ENCODE data around the gene UPK3BL2.
"Not testable (repeated sequence)": the region's sequence is repeated elsewhere in the genome, so short reads cannot be mapped to it uniquely, and the experiment has no call there.

UPK3BL2 gene

GRCh38 chr7:102550808-102551422 is 7.4 kb upstream of the UPK3BL2 start, which contains the start of gene SPDYE2:
Gene SPDYE2, plus strand, starts transcription at chr7:102551226. Its CDS starts 2,030 bp downstream, at chr7:102553256.
- not testable (repeated sequence) for H3K4me3 ChIP-seq (ENCODE audit: low read length); H3K4me1 ChIP-seq (ENCODE audit: control insufficient read depth, low read depth, low read length); H3K9me3 ChIP-seq (ENCODE audit: control insufficient read depth, low read depth, low read length)

GRCh38 chr7:102546353-102546752 is 2.9 kb upstream of the UPK3BL2 start:
- not testable (repeated sequence) for H3K4me1 ChIP-seq (ENCODE audit: control insufficient read depth, low read depth, low read length); H3K27me3 ChIP-seq (ENCODE audit: control insufficient read depth, insufficient read depth, low read length); H3K9ac ChIP-seq (ENCODE audit: low read length); H3K4me3 ChIP-seq (ENCODE audit: low read length); H3K9me3 ChIP-seq (ENCODE audit: control insufficient read depth, low read depth, low read length); H3K36me3 ChIP-seq (ENCODE audit: control insufficient read depth, low read depth, low read length); H3K27ac ChIP-seq (ENCODE audit: low read length)

More at GRCh38 chr7:102550808-102551422, 7.4 kb upstream of the UPK3BL2 start, which contains the start of gene SPDYE2:
- not testable (repeated sequence) for H3K27me3 ChIP-seq (ENCODE audit: control insufficient read depth, insufficient read depth, low read length); H3K36me3 ChIP-seq (ENCODE audit: control insufficient read depth, low read depth, low read length); H3K9ac ChIP-seq (ENCODE audit: low read length); H3K27ac ChIP-seq (ENCODE audit: low read length)

DNA sequence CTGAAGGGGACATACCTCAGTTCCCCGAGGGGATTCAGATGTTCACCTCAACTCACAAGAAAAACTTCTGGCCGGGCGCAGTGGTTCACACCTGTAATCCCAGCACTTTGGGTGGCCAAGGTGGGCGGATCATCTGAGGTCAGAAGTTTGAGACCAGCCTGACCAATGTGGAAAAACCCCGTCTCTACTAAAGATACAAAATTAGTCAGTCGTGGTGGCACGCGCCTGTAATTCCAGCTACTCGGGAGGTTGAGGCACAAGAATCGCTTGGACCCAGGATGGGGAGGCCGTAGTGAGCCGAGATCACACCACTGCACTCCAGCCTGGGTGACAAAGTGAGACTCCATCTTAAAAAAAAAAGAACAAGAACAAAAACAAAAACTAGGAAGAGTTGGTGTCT is 1.8 kb upstream of the UPK3BL2 start:
- not testable (repeated sequence) for H3K9me3 ChIP-seq (ENCODE audit: control insufficient read depth, low read depth, low read length); H3K27me3 ChIP-seq (ENCODE audit: control insufficient read depth, insufficient read depth, low read length); H3K27ac ChIP-seq (ENCODE audit: low read length); H3K4me3 ChIP-seq (ENCODE audit: low read length); H3K4me1 ChIP-seq (ENCODE audit: control insufficient read depth, low read depth, low read length); H3K36me3 ChIP-seq (ENCODE audit: control insufficient read depth, low read depth, low read length); H3K9ac ChIP-seq (ENCODE audit: low read length)

DNA sequence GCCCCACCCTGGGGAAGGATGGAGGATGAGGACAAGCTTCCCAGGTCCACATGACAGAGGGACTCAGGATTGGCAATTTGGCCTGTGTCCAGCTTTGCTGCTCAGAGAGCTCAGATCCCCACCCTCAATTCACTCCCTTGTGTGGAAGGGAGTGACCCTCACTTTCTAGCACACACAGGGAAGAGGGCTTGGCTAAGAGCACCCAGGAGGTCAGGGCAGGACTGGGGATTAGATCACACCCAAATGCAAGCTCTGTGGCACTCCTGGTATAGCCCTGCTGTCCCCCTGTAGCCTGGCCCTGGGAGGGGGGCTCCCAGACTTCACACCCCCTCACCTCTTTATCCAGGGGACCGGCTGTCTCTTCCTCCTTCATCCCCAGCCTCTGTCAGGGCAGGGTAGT is 876 bp upstream of the UPK3BL2 start:
- H3K4me3 ChIP-seq (ENCODE audit: low read length); H3K9ac ChIP-seq (ENCODE audit: low read length); H3K36me3 ChIP-seq (ENCODE audit: control insufficient read depth, low read depth, low read length); H3K9me3 ChIP-seq (ENCODE audit: control insufficient read depth, low read depth, low read length); H3K27ac ChIP-seq (ENCODE audit: low read length); H3K27me3 ChIP-seq (ENCODE audit: control insufficient read depth, insufficient read depth, low read length); H3K4me1 ChIP-seq (ENCODE audit: control insufficient read depth, low read depth, low read length): not testable (repeated sequence)

DNA sequence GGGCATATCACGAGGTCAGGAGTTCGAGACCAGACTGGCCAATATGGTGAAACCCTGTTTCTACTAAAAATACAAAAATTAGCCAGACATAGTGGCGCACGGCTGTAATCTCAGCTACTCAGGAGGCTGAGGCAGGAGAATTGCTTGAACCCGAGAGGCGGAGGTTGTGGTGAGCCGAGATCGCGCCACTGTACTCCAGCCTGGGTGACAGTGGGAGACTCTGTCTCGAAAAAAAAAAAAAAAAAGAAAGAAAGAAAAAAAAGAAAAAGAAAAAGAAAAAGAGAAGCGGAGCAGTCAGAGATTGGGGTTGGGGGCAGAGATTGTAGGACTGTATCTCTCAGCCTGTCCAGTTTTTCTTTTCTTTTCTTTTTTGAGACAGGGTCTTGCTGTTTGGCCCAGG is 725 bp downstream of the UPK3BL2 start:
- H3K27me3 ChIP-seq (ENCODE audit: control insufficient read depth, insufficient read depth, low read length); H3K9me3 ChIP-seq (ENCODE audit: control insufficient read depth, low read depth, low read length); H3K27ac ChIP-seq (ENCODE audit: low read length); H3K4me1 ChIP-seq (ENCODE audit: control insufficient read depth, low read depth, low read length); H3K4me3 ChIP-seq (ENCODE audit: low read length); H3K9ac ChIP-seq (ENCODE audit: low read length); H3K36me3 ChIP-seq (ENCODE audit: control insufficient read depth, low read depth, low read length): not testable (repeated sequence)

DNA sequence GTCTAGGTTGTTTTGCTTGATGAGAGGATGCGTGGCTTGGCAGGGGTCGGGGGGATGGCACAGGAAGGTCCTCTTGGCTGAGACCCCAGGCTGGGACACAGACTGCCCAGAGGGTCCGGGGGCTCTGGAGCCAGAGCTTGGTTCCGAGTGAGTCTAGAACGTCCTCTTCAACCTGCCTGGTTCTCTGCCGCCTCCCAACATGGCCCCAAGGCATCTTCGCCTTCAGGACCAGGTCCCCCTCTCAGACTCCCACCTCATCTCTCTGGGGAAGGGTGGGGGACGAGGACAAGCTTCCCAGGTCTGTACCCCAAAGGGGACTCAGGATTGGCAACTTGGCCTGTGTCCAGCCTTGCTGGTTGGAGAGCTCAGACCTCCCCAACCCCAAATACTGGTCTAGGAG is 1.4 kb downstream of the UPK3BL2 start:
- H3K9me3 ChIP-seq (ENCODE audit: control insufficient read depth, low read depth, low read length); H3K27ac ChIP-seq (ENCODE audit: low read length): not testable (repeated sequence)

GRCh38 chr7:102540604-102541003 is 2.9 kb downstream of the UPK3BL2 start:
- H3K9me3 ChIP-seq (ENCODE audit: control insufficient read depth, low read depth, low read length); H3K27ac ChIP-seq (ENCODE audit: low read length); H3K4me1 ChIP-seq (ENCODE audit: control insufficient read depth, low read depth, low read length); H3K36me3 ChIP-seq (ENCODE audit: control insufficient read depth, low read depth, low read length); H3K4me3 ChIP-seq (ENCODE audit: low read length); H3K9ac ChIP-seq (ENCODE audit: low read length); H3K27me3 ChIP-seq (ENCODE audit: control insufficient read depth, insufficient read depth, low read length): not testable (repeated sequence)

More for the DNA sequence above, 1.4 kb downstream of the UPK3BL2 start:
- not testable (repeated sequence) for H3K9ac ChIP-seq (ENCODE audit: low read length); H3K4me3 ChIP-seq (ENCODE audit: low read length); H3K27me3 ChIP-seq (ENCODE audit: control insufficient read depth, insufficient read depth, low read length); H3K36me3 ChIP-seq (ENCODE audit: control insufficient read depth, low read depth, low read length); H3K4me1 ChIP-seq (ENCODE audit: control insufficient read depth, low read depth, low read length)

- H3K36me3 ChIP-seq (ENCODE audit: control insufficient read depth, low read depth, low read length); H3K27me3 ChIP-seq (ENCODE audit: control insufficient read depth, insufficient read depth, low read length); H3K9ac ChIP-seq (ENCODE audit: low read length); H3K4me1 ChIP-seq (ENCODE audit: control insufficient read depth, low read depth, low read length); H3K27ac ChIP-seq (ENCODE audit: low read length); H3K4me3 ChIP-seq (ENCODE audit: low read length); H3K9me3 ChIP-seq (ENCODE audit: control insufficient read depth, low read depth, low read length): not testable (repeated sequence)
Measured at GRCh38 chr7:102535062-102535615, 8.4 kb downstream of the UPK3BL2 start.

GRCh38 chr7:102532127-102532526 is 11.4 kb downstream of the UPK3BL2 start:
- not testable (repeated sequence) for H3K36me3 ChIP-seq (ENCODE audit: control insufficient read depth, low read depth, low read length); H3K27ac ChIP-seq (ENCODE audit: low read length); H3K9ac ChIP-seq (ENCODE audit: low read length); H3K4me1 ChIP-seq (ENCODE audit: control insufficient read depth, low read depth, low read length); H3K27me3 ChIP-seq (ENCODE audit: control insufficient read depth, insufficient read depth, low read length); H3K9me3 ChIP-seq (ENCODE audit: control insufficient read depth, low read depth, low read length); H3K4me3 ChIP-seq (ENCODE audit: low read length)

GRCh38 chr7:102531583-102531982 is 11.9 kb downstream of the UPK3BL2 start:
- not testable (repeated sequence) for H3K4me1 ChIP-seq (ENCODE audit: control insufficient read depth, low read depth, low read length); H3K27me3 ChIP-seq (ENCODE audit: control insufficient read depth, insufficient read depth, low read length); H3K4me3 ChIP-seq (ENCODE audit: low read length); H3K9me3 ChIP-seq (ENCODE audit: control insufficient read depth, low read depth, low read length); H3K9ac ChIP-seq (ENCODE audit: low read length); H3K27ac ChIP-seq (ENCODE audit: low read length); H3K36me3 ChIP-seq (ENCODE audit: control insufficient read depth, low read depth, low read length)

GRCh38 chr7:102527822-102528793 is 15.4 kb downstream of the UPK3BL2 start:
- not testable (repeated sequence) for H3K4me1 ChIP-seq (ENCODE audit: control insufficient read depth, low read depth, low read length); H3K27me3 ChIP-seq (ENCODE audit: control insufficient read depth, insufficient read depth, low read length); H3K9me3 ChIP-seq (ENCODE audit: control insufficient read depth, low read depth, low read length); H3K27ac ChIP-seq (ENCODE audit: low read length); H3K36me3 ChIP-seq (ENCODE audit: control insufficient read depth, low read depth, low read length); H3K9ac ChIP-seq (ENCODE audit: low read length); H3K4me3 ChIP-seq (ENCODE audit: low read length)

DNA sequence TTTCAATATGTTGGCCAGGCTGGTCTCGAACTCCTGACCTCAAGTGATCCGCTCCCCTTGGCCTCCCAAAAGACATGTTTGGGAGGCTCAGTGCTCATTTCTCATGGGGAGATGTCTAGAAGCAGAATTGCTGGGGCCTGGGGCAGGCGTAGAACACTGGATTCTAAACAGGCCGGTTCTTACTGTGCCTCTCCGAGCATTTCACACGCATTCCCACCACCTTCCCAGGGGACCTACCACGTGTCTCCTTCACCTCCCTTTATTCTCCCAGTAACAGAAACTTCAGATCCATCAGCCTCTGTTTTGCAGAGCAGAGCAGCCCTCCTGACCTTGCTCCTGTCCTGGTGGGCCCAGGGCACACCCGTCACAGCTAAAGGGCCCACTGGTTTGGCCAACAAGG is 16.3 kb downstream of the UPK3BL2 start:
- H3K27me3 ChIP-seq (ENCODE audit: control insufficient read depth, insufficient read depth, low read length); H3K9ac ChIP-seq (ENCODE audit: low read length); H3K9me3 ChIP-seq (ENCODE audit: control insufficient read depth, low read depth, low read length); H3K36me3 ChIP-seq (ENCODE audit: control insufficient read depth, low read depth, low read length); H3K27ac ChIP-seq (ENCODE audit: low read length); H3K4me3 ChIP-seq (ENCODE audit: low read length); H3K4me1 ChIP-seq (ENCODE audit: control insufficient read depth, low read depth, low read length): not testable (repeated sequence)
